GM18867 (cell line): ENCODE data around the gene HS3ST1.

Experiments used
- ATAC-seq: cut with Tn5 transposase; IDR thresholded peaks from one replicate; pipeline ENCODE4 v1.9.1; 2021; ENCODE audit warnings: mild to moderate bottlenecking, moderate library complexity; ENCODE audit not compliant: unreplicated experiment

Gene HS3ST1

GRCh38 chr4:11436084-11436483 lies 7.4 kb upstream of the HS3ST1 start:
- peak; percentile 80 for ATAC-seq

GRCh38 chr4:11435557-11435956 lies 6.9 kb upstream of the HS3ST1 start:
- no peak for ATAC-seq

- ATAC-seq, result no peak
Observed at GRCh38 chr4:11431111-11431510, 2.4 kb upstream of the HS3ST1 start.

- no peak for ATAC-seq
Observed at GRCh38 chr4:11430536-11430935, 1.8 kb upstream of the HS3ST1 start.

- ATAC-seq, result no peak
Observed at GRCh38 chr4:11429699-11430045, 978 bp upstream of the HS3ST1 start.

- ATAC-seq, result peak; percentile 75
Observed at GRCh38 chr4:11428899-11429698, 405 bp upstream of the HS3ST1 start.

GRCh38 chr4:11427121-11427996 lies 1.3 kb downstream of the HS3ST1 start:
- ATAC-seq, result no peak

GRCh38 chr4:11426731-11427120 lies 2.0 kb downstream of the HS3ST1 start:
- ATAC-seq, result no peak

- ATAC-seq, result no peak
Observed at GRCh38 chr4:11426003-11426402, 2.7 kb downstream of the HS3ST1 start.

- no peak for ATAC-seq
Observed at GRCh38 chr4:11424856-11425255, 3.8 kb downstream of the HS3ST1 start.

- ATAC-seq, result peak; percentile 63
Observed at GRCh38 chr4:11424000-11424399, 4.7 kb downstream of the HS3ST1 start.

- no peak for ATAC-seq
Observed at GRCh38 chr4:11423465-11423864, 5.2 kb downstream of the HS3ST1 start.

- no peak for ATAC-seq
Observed at GRCh38 chr4:11421116-11421515, 7.6 kb downstream of the HS3ST1 start.

- ATAC-seq, result no peak
Observed at GRCh38 chr4:11420327-11420726, 8.4 kb downstream of the HS3ST1 start.

- ATAC-seq, result no peak
Observed at GRCh38 chr4:11418610-11419009, 10.1 kb downstream of the HS3ST1 start.

- no peak for ATAC-seq
Observed at GRCh38 chr4:11416767-11417113, 12.0 kb downstream of the HS3ST1 start.

GRCh38 chr4:11416071-11416766 lies 12.5 kb downstream of the HS3ST1 start:
- peak; percentile 35 for ATAC-seq

GRCh38 chr4:11415409-11416070 lies 13.2 kb downstream of the HS3ST1 start:
- peak; percentile 74 for ATAC-seq

- no peak for ATAC-seq
Observed at GRCh38 chr4:11412211-11412610, 16.5 kb downstream of the HS3ST1 start.

- ATAC-seq, result no peak
Observed at GRCh38 chr4:11409632-11410031, 19.1 kb downstream of the HS3ST1 start.
